Loucy (cell line): ENCODE measurements around the gene FAAH2.
A peak's percentile ranks its signal among the peaks of the same experiment; 100 is the strongest.

Experiments used
- CTCF ChIP-seq: fragments of 200-600 bp; sonication (generic); conservative IDR thresholded peaks from 2 replicates; pipeline ENCODE4 v1.5.1; 2014; ENCODE audit warnings: mild to moderate bottlenecking, antibody characterized with exemption, low read length
- EZH2phosphoT487 ChIP-seq: fragments of 200-600 bp; IDR thresholded peaks from 2 replicates; pipeline ENCODE4 v1.6.1; 2018; ENCODE audit warnings: antibody characterized with exemption, mild to moderate bottlenecking, moderate library complexity, borderline replicate concordance

GRCh38 chrX:57286507-57287251, at the start of gene FAAH2:
- TF ChIP-seq EZH2phosphoT487 (no peak), CTCF (peak; percentile 25)
